Measurements from ENCODE around the gene OLAH. TPM values are rescaled to one million over a fixed set of nuclear protein-coding genes. Genes with fewer than 3 reads are reported as not detected.

Gene OLAH
- total RNA-seq, 3 donors from 2014 or later, result 1.1 to 2.6 (median 1.6) TPM

GRCh38 chr10:15072358-15072757, 28.6 kb downstream of the OLAH start:
- H3K9me3 ChIP-seq, result no peaks in the 10 kb centered on the region
- intact Hi-C loops (cut with DNase I; ENCODE audit: low total_unique reads), result no loop called here
- no peaks in the 10 kb centered on the region for H3K4me1 ChIP-seq
- no peak overlapping the region for H3K27ac ChIP-seq
- H3K4me3 ChIP-seq, result no peak overlapping the region
- TF ChIP-seq POLR2A (IDR thresholded peaks at IDR 0.05) (no peak), CTCF (IDR thresholded peaks at IDR 0.05) (no peak), POLR2AphosphoS5 (IDR thresholded peaks at IDR 0.05) (no peak)
- H3K36me3 ChIP-seq, result no peaks in the 10 kb centered on the region
- no peak for DNase-seq (ENCODE audit: low spot score in 2 of 2)
- H3K27me3 ChIP-seq, result no peaks in the 10 kb centered on the region

- DNase-seq (ENCODE audit: low spot score in 2 of 2), result no peak
- Histone ChIP-seq H3K4me3 (no peak overlapping the region), H3K36me3 (no peaks in the 10 kb centered on the region), H3K9me3 (no peaks in the 10 kb centered on the region), H3K4me1 (no peaks in the 10 kb centered on the region), H3K27ac (no peak overlapping the region), H3K27me3 (no peaks in the 10 kb centered on the region)
- intact Hi-C loops (cut with DNase I; ENCODE audit: low total_unique reads), result no loop called here
- TF ChIP-seq CTCF (IDR thresholded peaks at IDR 0.05) (no peak), POLR2A (IDR thresholded peaks at IDR 0.05) (no peak)
Observed at GRCh38 chr10:15075421-15075820, 31.7 kb downstream of the OLAH start.

- intact Hi-C loops (cut with DNase I; ENCODE audit: low total_unique reads), result no loop called here
- Histone ChIP-seq H3K36me3 (no peaks in the 10 kb centered on the region), H3K4me3 (peak overlapping the region; percentile 42 to 70 (median 58)), H3K27ac (peak overlapping the region; percentile 63 to 65), H3K27me3 (no peaks in the 10 kb centered on the region), H3K9me3 (no peaks in the 10 kb centered on the region), H3K4me1 (peaks cover 0 to 4% of the 10 kb centered on the region in 2 donors)
- TF ChIP-seq POLR2A (IDR thresholded peaks at IDR 0.05) (no peak), CTCF (IDR thresholded peaks at IDR 0.05) (no peak), POLR2AphosphoS5 (IDR thresholded peaks at IDR 0.05) (no peak)
- DNase-seq (ENCODE audit: low spot score in 2 of 2), result no peak
Observed at GRCh38 chr10:15083674-15084501, 40.1 kb downstream of the OLAH start.

GRCh38 chr10:15084502-15084922, 40.8 kb downstream of the OLAH start:
- H3K27ac ChIP-seq, result peak overlapping the region; percentile 63 to 65
- no peaks in the 10 kb centered on the region for H3K36me3 ChIP-seq
- TF ChIP-seq CTCF (IDR thresholded peaks at IDR 0.05) (no peak), POLR2AphosphoS5 (IDR thresholded peaks at IDR 0.05) (no peak), POLR2A (IDR thresholded peaks at IDR 0.05) (no peak)
- peak in 1 of 2 donors; percentile 63 for DNase-seq (ENCODE audit: low spot score in 2 of 2)
- intact Hi-C loops (cut with DNase I; ENCODE audit: low total_unique reads), result no loop called here
- no peaks in the 10 kb centered on the region for H3K9me3 ChIP-seq
- no peaks in the 10 kb centered on the region for H3K27me3 ChIP-seq
- H3K4me1 ChIP-seq, result peaks cover 0 to 4% of the 10 kb centered on the region in 2 donors
- H3K4me3 ChIP-seq, result peak overlapping the region; percentile 42 to 70 (median 58)

Data from breast epithelium (tissue), 4 donors.